Caco-2 (cell line): Measurements from ENCODE around the gene TRMT61A. TPM values are rescaled to one million over a fixed set of nuclear protein-coding genes. Genes with fewer than 3 reads are reported as not detected.

ENCODE experiments used
- BruUV-seq: library from RNA; stranded (reverse); fragments of 400-500 nt; replicated peaks from 2 replicates; lab custom pipeline; 2021; lab: Mats Ljungman, UMichigan
- CTCF ChIA-PET: fragments of 300-600 bp; sonication (Branson Sonifier 250); formaldehyde crosslinking; loops from one replicate; lab custom pipeline; 2022; ENCODE audit warnings: antibody characterized with exemption; lab: Charles Lee
- POLR2A ChIA-PET: fragments of 300-600 bp; sonication (Branson Sonifier 250); formaldehyde crosslinking; loops from one replicate; lab custom pipeline; 2022; ENCODE audit warnings: antibody characterized with exemption; lab: Charles Lee
- DNase-seq, 2 experiments: peaks; one replicate each; pipeline versions ENCODE4 v3.0.0 to v3.0.0-alpha.2; 2020 to 2022
- H3K27me3 ChIP-seq: replicated peaks from 2 replicates; pipeline ENCODE4 v1.6.0; 2011; ENCODE audit warnings: low read length; ENCODE audit not compliant: control insufficient read depth, insufficient read depth
- H3K36me3 ChIP-seq: 2 replicates; pipeline ENCODE4 v1.5.1; 2011; ENCODE audit warnings: low read length; ENCODE audit not compliant: control insufficient read depth, insufficient read depth
- H3K4me1 ChIP-seq: fragments of 250-450 bp; sonication (Bioruptor Pico); 2 replicates; pipeline ENCODE4 v1.5.1; 2020; ENCODE audit warnings: mild to moderate bottlenecking
- H3K4me3 ChIP-seq: 2 replicates; pipeline ENCODE4 v1.5.1; 2011; ENCODE audit warnings: low read depth, mild to moderate bottlenecking, control low read depth, low read length
- H3K9me3 ChIP-seq: fragments of 250-450 bp; sonication (Bioruptor Pico); 2 replicates; pipeline ENCODE4 v1.5.1; 2020; ENCODE audit warnings: mild to moderate bottlenecking, moderate library complexity
- H3K27ac Mint-ChIP-seq: one replicate; pipeline ENCODE4 v1.8.0; 2022; ENCODE audit warnings: mixed read lengths; ENCODE audit not compliant: unreplicated experiment
- H3K27me3 Mint-ChIP-seq: one replicate; pipeline ENCODE4 v1.8.0; 2022; ENCODE audit warnings: mixed read lengths; ENCODE audit not compliant: insufficient read depth, unreplicated experiment
- H3K36me3 Mint-ChIP-seq: one replicate; pipeline ENCODE4 v1.8.0; 2022; ENCODE audit warnings: mild to moderate bottlenecking, mixed read lengths; ENCODE audit not compliant: insufficient read depth, unreplicated experiment
- H3K4me1 Mint-ChIP-seq: one replicate; pipeline ENCODE4 v1.8.0; 2022; ENCODE audit warnings: low read depth, mixed read lengths; ENCODE audit not compliant: unreplicated experiment
- H3K4me3 Mint-ChIP-seq: one replicate; pipeline ENCODE4 v1.8.0; 2022; ENCODE audit warnings: mild to moderate bottlenecking, moderate library complexity, mixed read lengths; ENCODE audit not compliant: unreplicated experiment
- H3K9me3 Mint-ChIP-seq: one replicate; pipeline ENCODE4 v1.8.0; 2022; ENCODE audit warnings: mixed read lengths; ENCODE audit not compliant: unreplicated experiment
- CTCF ChIP-seq, 2 experiments: fragments of 200-600 bp in 1 of 2; IDR thresholded peaks; 1 replicate in 1 of 2; 2 replicates in 1 of 2; pipeline versions ENCODE4 v1.5.1 to v1.8.0; 2011 to 2022; ENCODE audit warnings: antibody characterized with exemption in 1 of 2, control low read depth in 1 of 2, inconsistent platforms in 1 of 2, low read depth in 1 of 2, low read length in 1 of 2, mild to moderate bottlenecking in 1 of 2, moderate library complexity in 1 of 2; ENCODE audit not compliant: insufficient read depth in 1 of 2, severe bottlenecking in 1 of 2, unreplicated experiment in 1 of 2
- intact Hi-C: fragments of 100-400 bp; cut with micrococcal nuclease; formaldehyde crosslinking; loops from one replicate; pipeline ENCODE4 v1.10.0; 2022; ENCODE audit not compliant: unreplicated experiment
- total RNA-seq: library from RNA; stranded (reverse); gene quantifications from 2 replicates; pipeline ENCODE4 v1.2.3, GENCODE V29; 2022

The TRMT61A gene
- total RNA-seq, 1 experiment from 2014 or later: 22.3 TPM

GRCh38 chr14:103489621-103490020 lies 39.4 kb upstream of the TRMT61A start:
- no peak for DNase-seq
- Histone ChIP-seq H3K27me3 (no peaks in the 10 kb centered on the region), H3K4me1 (no peaks in the 10 kb centered on the region), H3K9me3 (no peaks in the 10 kb centered on the region), H3K4me3 (no peak overlapping the region), H3K36me3 (no peaks in the 10 kb centered on the region; the same call in 1 of the 2 replicates)
- peaks cover 38% of the 10 kb centered on the region for H3K36me3 Mint-ChIP-seq
- CTCF ChIA-PET: no interaction called here
- POLR2A ChIA-PET: no interaction called here
- no TSS peak for BruUV-seq
- no peaks in the 10 kb centered on the region for H3K4me1 Mint-ChIP-seq
- H3K27me3 Mint-ChIP-seq: no peaks in the 10 kb centered on the region
- no peak overlapping the region for H3K27ac Mint-ChIP-seq
- intact Hi-C loops: no loop called here
- no peaks in the 10 kb centered on the region for H3K9me3 Mint-ChIP-seq
- no peak overlapping the region for H3K4me3 Mint-ChIP-seq
- TF ChIP-seq CTCF (IDR thresholded peaks at IDR 0.05; ENCODE audit: insufficient read depth in 1 of 2, low read depth in 1 of 2, low read length in 1 of 2, severe bottlenecking in 1 of 2, unreplicated experiment in 1 of 2): no peak

GRCh38 chr14:103491691-103492090 lies 37.3 kb upstream of the TRMT61A start:
- Mint-ChIP-seq H3K36me3 (peaks cover 49% of the 10 kb centered on the region), H3K27me3 (no peaks in the 10 kb centered on the region), H3K4me1 (no peaks in the 10 kb centered on the region), H3K9me3 (no peaks in the 10 kb centered on the region), H3K4me3 (no peak overlapping the region), H3K27ac (no peak overlapping the region)
- CTCF ChIA-PET: no interaction called here
- no peak overlapping the region for H3K4me3 ChIP-seq
- H3K9me3 ChIP-seq: no peaks in the 10 kb centered on the region
- no peak for TF ChIP-seq CTCF (IDR thresholded peaks at IDR 0.05; ENCODE audit: insufficient read depth in 1 of 2, low read depth in 1 of 2, low read length in 1 of 2, severe bottlenecking in 1 of 2, unreplicated experiment in 1 of 2)
- no peak for DNase-seq
- POLR2A ChIA-PET: no interaction called here
- no peaks in the 10 kb centered on the region for H3K27me3 ChIP-seq
- H3K4me1 ChIP-seq: no peaks in the 10 kb centered on the region
- intact Hi-C loops: no loop called here
- no TSS peak for BruUV-seq
- no peaks in the 10 kb centered on the region; the same call in 1 of the 2 replicates for H3K36me3 ChIP-seq

- H3K36me3 Mint-ChIP-seq: peaks cover 42% of the 10 kb centered on the region
- no peaks in the 10 kb centered on the region; the same call in 1 of the 2 replicates for H3K36me3 ChIP-seq
- CTCF ChIA-PET: no interaction called here
Observed at GRCh38 chr14:103492156-103492925, 36.7 kb upstream of the TRMT61A start.

More at GRCh38 chr14:103492156-103492925, 36.7 kb upstream of the TRMT61A start:
- H3K27ac Mint-ChIP-seq: no peak overlapping the region
- DNase-seq: no peak
- TF ChIP-seq CTCF (IDR thresholded peaks at IDR 0.05; ENCODE audit: insufficient read depth in 1 of 2, low read depth in 1 of 2, low read length in 1 of 2, severe bottlenecking in 1 of 2, unreplicated experiment in 1 of 2): no peak
- H3K9me3 Mint-ChIP-seq: no peaks in the 10 kb centered on the region
- H3K4me3 ChIP-seq: no peak overlapping the region
- intact Hi-C loops: no loop called here
- no peaks in the 10 kb centered on the region for H3K9me3 ChIP-seq
- BruUV-seq: no TSS peak
- no peaks in the 10 kb centered on the region for H3K4me1 Mint-ChIP-seq
- POLR2A ChIA-PET: no interaction called here
- no peak overlapping the region for H3K4me3 Mint-ChIP-seq
- H3K4me1 ChIP-seq: no peaks in the 10 kb centered on the region
- no peaks in the 10 kb centered on the region for H3K27me3 Mint-ChIP-seq
- no peaks in the 10 kb centered on the region for H3K27me3 ChIP-seq
